ENCODE measurements around the gene MTX2. TPM values are rescaled to one million over a fixed set of nuclear protein-coding genes. Genes with fewer than 3 reads are reported as not detected.

The MTX2 gene
- total and polyA plus RNA-seq, 10 of the 15 experiments (the other 5 are each of a cell fraction or from before 2014, with no cell fraction given), result 15.7 to 78.1 (median 55.0) TPM

- TF ChIP-seq, protein P1, sequence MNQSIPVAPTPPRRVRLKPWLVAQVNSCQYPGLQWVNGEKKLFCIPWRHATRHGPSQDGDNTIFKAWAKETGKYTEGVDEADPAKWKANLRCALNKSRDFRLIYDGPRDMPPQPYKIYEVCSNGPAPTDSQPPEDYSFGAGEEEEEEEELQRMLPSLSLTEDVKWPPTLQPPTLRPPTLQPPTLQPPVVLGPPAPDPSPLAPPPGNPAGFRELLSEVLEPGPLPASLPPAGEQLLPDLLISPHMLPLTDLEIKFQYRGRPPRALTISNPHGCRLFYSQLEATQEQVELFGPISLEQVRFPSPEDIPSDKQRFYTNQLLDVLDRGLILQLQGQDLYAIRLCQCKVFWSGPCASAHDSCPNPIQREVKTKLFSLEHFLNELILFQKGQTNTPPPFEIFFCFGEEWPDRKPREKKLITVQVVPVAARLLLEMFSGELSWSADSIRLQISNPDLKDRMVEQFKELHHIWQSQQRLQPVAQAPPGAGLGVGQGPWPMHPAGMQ (IDR thresholded peaks at IDR 0.05; ENCODE audit: borderline replicate concordance), result no peak
These were observed 3.7 kb downstream of the MTX2 start (continued) for GRCh38 chr2:176272870-176273459.

- BruUV-seq (replicated peaks), result no TSS peak
- ATAC-seq, result no peak
- intact Hi-C loops (cut with micrococcal nuclease; ENCODE audit: unreplicated experiment), result loop anchor here (10.0 kb wide), 1 partner anchor 176 kb away; no protein-coding TSS in a partner anchor
- ChIA-PET RAD21 (ENCODE audit: unreplicated experiment) (no interaction called here), POLR2A (no interaction called here), SMC1A (ENCODE audit: uncharacterized antibody, unreplicated experiment) (interaction anchor here (0.6 to 1.5 kb wide), 2 partner anchors 71 to 276 kb away, joined by 3 read pairs; no protein-coding TSS in a partner anchor), CTCF (no interaction called here)
- WGBS (ENCODE audit: insufficient coverage, insufficient replicate concordance, low lambda C conversion rate, missing lambda C conversion rate), result 92% methylated on average over 1 of the region's 1 CpG
- no peak overlapping the region for H3K9ac ChIP-seq (ENCODE audit: control insufficient read depth, insufficient read depth, low read length)
- no peaks in the 10 kb centered on the region for H3K4me1 ChIP-seq (ENCODE audit: control insufficient read depth, insufficient read depth, low read length)
- no peak for DNase-seq (ENCODE audit: low read depth, low spot score)
- FAIRE-seq, result no peak
- no peak overlapping the region for H2AFZ ChIP-seq (ENCODE audit: control insufficient read depth, low read depth, low read length)
- no peaks in the 10 kb centered on the region for H3K27me3 ChIP-seq (replicated peaks in 1 of 2; ENCODE audit: control insufficient read depth in 2 of 2, insufficient read depth in 2 of 2, low read length in 1 of 2)
- H3K79me2 ChIP-seq (ENCODE audit: control insufficient read depth, insufficient read depth, low read length), result peaks cover 17% of the 10 kb centered on the region
- no peaks in the 10 kb centered on the region; the same call in 2 of the 3 replicates for H3K9me3 ChIP-seq (replicated peaks; ENCODE audit: control insufficient read depth, insufficient read depth, low read length)
- TF ChIP-seq MYB (IDR thresholded peaks at IDR 0.05; ENCODE audit: borderline replicate concordance, low read depth, low read length), result no peak
- TF ChIP-seq ZBTB11 (CRISPR knock-in tag; IDR thresholded peaks at IDR 0.05), result no peak
- TF ChIP-seq, protein P2, sequence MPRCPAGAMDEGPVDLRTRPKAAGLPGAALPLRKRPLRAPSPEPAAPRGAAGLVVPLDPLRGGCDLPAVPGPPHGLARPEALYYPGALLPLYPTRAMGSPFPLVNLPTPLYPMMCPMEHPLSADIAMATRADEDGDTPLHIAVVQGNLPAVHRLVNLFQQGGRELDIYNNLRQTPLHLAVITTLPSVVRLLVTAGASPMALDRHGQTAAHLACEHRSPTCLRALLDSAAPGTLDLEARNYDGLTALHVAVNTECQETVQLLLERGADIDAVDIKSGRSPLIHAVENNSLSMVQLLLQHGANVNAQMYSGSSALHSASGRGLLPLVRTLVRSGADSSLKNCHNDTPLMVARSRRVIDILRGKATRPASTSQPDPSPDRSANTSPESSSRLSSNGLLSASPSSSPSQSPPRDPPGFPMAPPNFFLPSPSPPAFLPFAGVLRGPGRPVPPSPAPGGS (IDR thresholded peaks at IDR 0.05; ENCODE audit: borderline replicate concordance, insufficient read depth, low read depth, low read length, poor library complexity, severe bottlenecking), result no peak
- no peak for TF ChIP-seq FOXK2 (IDR thresholded peaks at IDR 0.05)
- TF ChIP-seq WRNIP1 (IDR thresholded peaks at IDR 0.05; ENCODE audit: borderline replicate concordance, low read depth, low read length), result no peak
- no peak for TF ChIP-seq MEF2A (IDR thresholded peaks at IDR 0.05; ENCODE audit: insufficient read depth, low read depth, low read length)
- H4K20me1 ChIP-seq (ENCODE audit: control insufficient read depth, insufficient read depth), result no peaks in the 10 kb centered on the region
- no peaks in the 10 kb centered on the region; a peak in 1 of 4 replicates for H3K36me3 ChIP-seq (ENCODE audit: control insufficient read depth in 2 of 2, insufficient read depth in 2 of 2, low read length in 1 of 2)
- no peak overlapping the region for H3K4me3 ChIP-seq
- in situ Hi-C loops (cut with MboI), result no loop called here
- H3K27ac ChIP-seq (ENCODE audit: control insufficient read depth, insufficient read depth), result no peak overlapping the region
- no peak overlapping the region for H3K4me2 ChIP-seq (ENCODE audit: control insufficient read depth, insufficient read depth)
These were observed 9.7 kb downstream of the MTX2 start for GRCh38 chr2:176278927-176279326.
